ENCODE data around the gene CBX4. TPM values are rescaled to one million over a fixed set of nuclear protein-coding genes. Genes with fewer than 3 reads are reported as not detected.

Gene CBX4
- total RNA-seq, 1 donor from 2014 or later = 2.7 TPM

- no peaks in the 10 kb centered on the region for H3K79me2 ChIP-seq (ENCODE audit: low read depth)
- H3K4me2 ChIP-seq = peak overlapping the region; percentile 91
- peak; percentile 77 for DNase-seq (ENCODE audit: low spot score)
- no peaks in the 10 kb centered on the region for H3K36me3 ChIP-seq
- H3K4me1 ChIP-seq = peaks cover 52% of the 10 kb centered on the region
- Mint-ChIP-seq H3K9me3 (no peaks in the 10 kb centered on the region), H3K4me1 (peaks cover 37% of the 10 kb centered on the region), H3K27ac (no peak overlapping the region), H3K36me3 (peaks cover 9% of the 10 kb centered on the region), H3K4me3 (peak overlapping the region; percentile 72), H3K27me3 (ENCODE audit: insufficient read depth, low read depth) (peaks cover 36% of the 10 kb centered on the region)
- no peak overlapping the region for H3K9ac ChIP-seq
- H3F3A ChIP-seq (ENCODE audit: low read depth) = peaks cover 55% of the 10 kb centered on the region
- no peak overlapping the region for H3K27ac ChIP-seq
- TF ChIP-seq EZH2phosphoT487 (IDR thresholded peaks at IDR 0.05) (peak; percentile 78), EZH2 (IDR thresholded peaks at IDR 0.05) (peak; percentile 70)
- TF ChIP-seq, protein P1, sequence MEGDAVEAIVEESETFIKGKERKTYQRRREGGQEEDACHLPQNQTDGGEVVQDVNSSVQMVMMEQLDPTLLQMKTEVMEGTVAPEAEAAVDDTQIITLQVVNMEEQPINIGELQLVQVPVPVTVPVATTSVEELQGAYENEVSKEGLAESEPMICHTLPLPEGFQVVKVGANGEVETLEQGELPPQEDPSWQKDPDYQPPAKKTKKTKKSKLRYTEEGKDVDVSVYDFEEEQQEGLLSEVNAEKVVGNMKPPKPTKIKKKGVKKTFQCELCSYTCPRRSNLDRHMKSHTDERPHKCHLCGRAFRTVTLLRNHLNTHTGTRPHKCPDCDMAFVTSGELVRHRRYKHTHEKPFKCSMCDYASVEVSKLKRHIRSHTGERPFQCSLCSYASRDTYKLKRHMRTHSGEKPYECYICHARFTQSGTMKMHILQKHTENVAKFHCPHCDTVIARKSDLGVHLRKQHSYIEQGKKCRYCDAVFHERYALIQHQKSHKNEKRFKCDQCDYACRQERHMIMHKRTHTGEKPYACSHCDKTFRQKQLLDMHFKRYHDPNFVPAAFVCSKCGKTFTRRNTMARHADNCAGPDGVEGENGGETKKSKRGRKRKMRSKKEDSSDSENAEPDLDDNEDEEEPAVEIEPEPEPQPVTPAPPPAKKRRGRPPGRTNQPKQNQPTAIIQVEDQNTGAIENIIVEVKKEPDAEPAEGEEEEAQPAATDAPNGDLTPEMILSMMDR (IDR thresholded peaks at IDR 0.05) = peak; percentile 87
- H2AFZ ChIP-seq (replicated peaks) = no peak overlapping the region
- H3K4me3 ChIP-seq = no peak overlapping the region
- H4K20me1 ChIP-seq (ENCODE audit: low read depth) = peaks cover 66% of the 10 kb centered on the region
- H3K27me3 ChIP-seq = peaks cover 92% of the 10 kb centered on the region
- H3K9me3 ChIP-seq (ENCODE audit: low read depth) = no peaks in the 10 kb centered on the region
Measured at GRCh38 chr17:79834565-79835469, 4.4 kb downstream of the CBX4 start.

DNA sequence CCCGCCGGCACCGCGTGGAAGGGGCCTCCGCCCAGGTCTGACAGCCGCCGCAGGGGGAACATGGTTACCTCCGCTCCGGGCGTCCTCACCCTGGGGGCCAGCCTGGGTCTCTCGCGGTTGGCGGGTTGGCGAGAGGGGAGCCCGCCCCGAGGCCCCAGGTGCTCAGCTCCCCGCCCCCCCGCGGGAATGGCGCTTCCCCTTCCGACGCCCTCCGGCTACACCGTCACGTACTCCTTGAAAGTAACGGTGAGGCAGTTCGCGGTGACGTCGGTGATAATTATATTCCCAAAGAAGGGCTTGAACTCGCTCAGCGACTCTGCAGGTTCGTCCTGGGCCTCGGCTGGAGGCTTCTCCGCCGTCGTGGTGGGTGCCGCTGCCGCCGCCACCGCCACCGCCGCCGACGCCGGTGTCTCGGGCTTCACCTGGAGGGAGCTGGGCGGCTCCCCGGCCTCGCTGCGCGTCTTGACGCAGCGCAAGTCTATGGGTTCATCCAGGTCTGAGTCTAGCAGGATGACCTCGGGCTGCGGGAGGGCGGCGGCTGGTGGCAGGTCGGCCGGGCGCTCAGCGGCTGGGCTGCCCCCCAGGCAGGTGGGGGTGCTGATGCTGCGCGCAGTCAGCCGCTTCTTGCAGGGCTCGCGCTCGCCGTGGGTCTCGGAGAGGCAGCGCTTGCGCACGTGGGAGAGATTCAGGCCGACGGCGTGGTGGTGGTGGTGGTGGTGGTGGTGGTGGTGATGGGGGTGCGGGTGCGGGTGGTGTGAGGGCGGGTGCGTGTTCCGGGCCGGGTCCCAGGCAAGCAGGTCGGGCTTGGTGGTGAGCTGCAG, 5.3 kb downstream of the CBX4 start:
- no peaks in the 10 kb centered on the region for H3K9me3 Mint-ChIP-seq
- H3F3A ChIP-seq (ENCODE audit: low read depth) = peaks cover 50% of the 10 kb centered on the region
- H2AFZ ChIP-seq (replicated peaks) = no peak overlapping the region
- peak overlapping the region; percentile 91 for H3K4me2 ChIP-seq
- H3K4me3 ChIP-seq = no peak overlapping the region
- TF ChIP-seq EZH2 (IDR thresholded peaks at IDR 0.05) (peak; percentile 96), EZH2phosphoT487 (IDR thresholded peaks at IDR 0.05) (peak; percentile 95)
- TF ChIP-seq, protein P1 (IDR thresholded peaks at IDR 0.05) = no peak
- H3K27me3 ChIP-seq = peaks cover 96% of the 10 kb centered on the region
- H3K79me2 ChIP-seq (ENCODE audit: low read depth) = no peaks in the 10 kb centered on the region
- H3K9ac ChIP-seq = no peak overlapping the region
- no peak overlapping the region for H3K4me3 Mint-ChIP-seq
- peaks cover 9% of the 10 kb centered on the region for H3K36me3 Mint-ChIP-seq
- peaks cover 52% of the 10 kb centered on the region for H3K4me1 ChIP-seq
- peak; percentile 58 for DNase-seq (ENCODE audit: low spot score)
- no peaks in the 10 kb centered on the region for H3K9me3 ChIP-seq (ENCODE audit: low read depth)
- no peak overlapping the region for H3K27ac Mint-ChIP-seq
- H3K36me3 ChIP-seq = no peaks in the 10 kb centered on the region
- H3K27ac ChIP-seq = no peak overlapping the region
- peaks cover 66% of the 10 kb centered on the region for H4K20me1 ChIP-seq (ENCODE audit: low read depth)
- peaks cover 36% of the 10 kb centered on the region for H3K27me3 Mint-ChIP-seq (ENCODE audit: insufficient read depth, low read depth)
- H3K4me1 Mint-ChIP-seq = peaks cover 44% of the 10 kb centered on the region

DNA sequence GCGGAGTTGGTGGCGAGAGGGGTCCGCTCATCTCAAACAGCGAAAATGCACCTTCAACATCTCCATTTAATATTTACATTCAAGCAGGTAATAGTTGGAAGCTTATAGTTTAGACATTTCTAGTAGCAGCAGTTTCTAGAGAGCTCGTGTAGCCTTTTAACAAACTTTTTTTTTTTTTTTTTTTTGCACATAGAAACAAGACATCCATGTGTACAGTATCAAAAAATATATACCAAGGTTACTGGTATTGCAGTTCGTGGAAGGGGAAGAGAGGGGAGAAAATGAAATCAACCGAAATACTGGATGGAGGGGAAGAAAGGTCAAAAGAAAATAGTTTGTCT, 6.2 kb downstream of the CBX4 start:
- Histone ChIP-seq H3K36me3 (no peaks in the 10 kb centered on the region), H3K4me3 (peak overlapping the region; percentile 42), H3F3A (ENCODE audit: low read depth) (peaks cover 41% of the 10 kb centered on the region), H3K27ac (no peak overlapping the region), H3K79me2 (ENCODE audit: low read depth) (no peaks in the 10 kb centered on the region), H3K9me3 (ENCODE audit: low read depth) (no peaks in the 10 kb centered on the region), H3K27me3 (peaks cover 100% of the 10 kb centered on the region), H2AFZ (replicated peaks) (no peak overlapping the region), H4K20me1 (ENCODE audit: low read depth) (peaks cover 63% of the 10 kb centered on the region), H3K4me1 (peaks cover 51% of the 10 kb centered on the region), H3K4me2 (peak overlapping the region; percentile 75), H3K9ac (no peak overlapping the region)
- TF ChIP-seq EZH2phosphoT487 (IDR thresholded peaks at IDR 0.05) (no peak), EZH2 (IDR thresholded peaks at IDR 0.05) (no peak)
- TF ChIP-seq, protein P1 (IDR thresholded peaks at IDR 0.05) = no peak
- peak overlapping the region; percentile 71 for H3K4me3 Mint-ChIP-seq
- DNase-seq (ENCODE audit: low spot score) = no peak
- H3K36me3 Mint-ChIP-seq = peaks cover 7% of the 10 kb centered on the region
- no peak overlapping the region for H3K27ac Mint-ChIP-seq
- H3K4me1 Mint-ChIP-seq = peaks cover 49% of the 10 kb centered on the region
- no peaks in the 10 kb centered on the region for H3K9me3 Mint-ChIP-seq
- H3K27me3 Mint-ChIP-seq (ENCODE audit: insufficient read depth, low read depth) = peaks cover 35% of the 10 kb centered on the region
